Activated CD4-positive, alpha-beta memory T cell treated with anti-CD3 and anti-CD28 coated beads, Interleukin-2, amount 10 ng/mL, durations not matched to agents 7 days and 5 days (primary cell): ENCODE measurements around the gene CEACAM7. TPM values are rescaled to one million over a fixed set of nuclear protein-coding genes. Genes with fewer than 3 reads are reported as not detected.
A peak's percentile ranks its signal among the peaks of the same experiment; 100 is the strongest.

Experiments used
- CTCF ChIA-PET: fragments of 350-600 bp; sonication (Branson Sonifier 250); formaldehyde crosslinking; loops from one replicate; lab custom pipeline; 2021; ENCODE audit warnings: antibody characterized with exemption, inconsistent platforms; lab: Charles Lee
- POLR2A ChIA-PET: fragments of 350-600 bp; sonication (Branson Sonifier 250); formaldehyde crosslinking; loops from one replicate; lab custom pipeline; 2021; ENCODE audit warnings: antibody characterized with exemption; lab: Charles Lee
- DNase-seq: peaks from one replicate; pipeline ENCODE4 v3.0.0-alpha.2; 2020
- H3K27ac Mint-ChIP-seq: one replicate; pipeline ENCODE4 v1.8.0; 2021; ENCODE audit warnings: mild to moderate bottlenecking, mixed read lengths
- H3K27me3 Mint-ChIP-seq: one replicate; pipeline ENCODE4 v1.8.0; 2021; ENCODE audit warnings: mixed read lengths
- H3K36me3 Mint-ChIP-seq: one replicate; pipeline ENCODE4 v1.8.0; 2021; ENCODE audit warnings: low read depth, mixed read lengths
- H3K4me1 Mint-ChIP-seq: one replicate; pipeline ENCODE4 v1.8.0; 2021; ENCODE audit warnings: mixed read lengths
- H3K4me3 Mint-ChIP-seq: one replicate; pipeline ENCODE4 v1.8.0; 2021; ENCODE audit warnings: mild to moderate bottlenecking, mixed read lengths
- H3K9me3 Mint-ChIP-seq: one replicate; pipeline ENCODE4 v1.8.0; 2021; ENCODE audit warnings: mixed read lengths
- total RNA-seq, 2 experiments: library from RNA; stranded (reverse); gene quantifications; one replicate each; pipeline ENCODE4 v1.2.3, GENCODE V29; 2021

Gene CEACAM7
- total RNA-seq, 2 experiments from 2014 or later = not detected

GRCh38 chr19:41698746-41699230, 10.7 kb upstream of the CEACAM7 start:
- no peak for DNase-seq
- H3K36me3 Mint-ChIP-seq = no peaks in the 10 kb centered on the region
- no peaks in the 10 kb centered on the region for H3K4me1 Mint-ChIP-seq
- ChIA-PET CTCF (interaction anchor here (2.0 kb wide), 1 partner anchor 8 kb away, joined by 8 read pairs; no protein-coding TSS in a partner anchor), POLR2A (no interaction called here)
- H3K27ac Mint-ChIP-seq = no peak overlapping the region
- no peak overlapping the region for H3K4me3 Mint-ChIP-seq
- no peaks in the 10 kb centered on the region for H3K9me3 Mint-ChIP-seq
- H3K27me3 Mint-ChIP-seq = no peaks in the 10 kb centered on the region

- H3K4me3 Mint-ChIP-seq = no peak overlapping the region
- no peaks in the 10 kb centered on the region for H3K9me3 Mint-ChIP-seq
- DNase-seq = no peak
- no peak overlapping the region for H3K27ac Mint-ChIP-seq
- H3K27me3 Mint-ChIP-seq = peaks cover 10% of the 10 kb centered on the region
- no peaks in the 10 kb centered on the region for H3K4me1 Mint-ChIP-seq
- ChIA-PET CTCF (interaction anchor here (2.0 kb wide), 1 partner anchor 10 kb away, joined by 8 read pairs; no protein-coding TSS in a partner anchor), POLR2A (no interaction called here)
- H3K36me3 Mint-ChIP-seq = no peaks in the 10 kb centered on the region
These were observed 9.3 kb upstream of the CEACAM7 start for GRCh38 chr19:41697198-41697855.

- no peaks in the 10 kb centered on the region for H3K36me3 Mint-ChIP-seq
- no peak overlapping the region for H3K27ac Mint-ChIP-seq
- H3K27me3 Mint-ChIP-seq = peaks cover 14% of the 10 kb centered on the region
- H3K4me1 Mint-ChIP-seq = no peaks in the 10 kb centered on the region
- no peaks in the 10 kb centered on the region for H3K9me3 Mint-ChIP-seq
- H3K4me3 Mint-ChIP-seq = no peak overlapping the region
- POLR2A ChIA-PET = no interaction called here
- CTCF ChIA-PET = interaction anchor here (0.5 to 1.3 kb wide), 2 partner anchors 57 to 142 kb away, joined by 3 to 4 read pairs; no protein-coding TSS in a partner anchor
- DNase-seq = no peak
These were observed 8.5 kb upstream of the CEACAM7 start for GRCh38 chr19:41696402-41697197.

- peaks cover 21% of the 10 kb centered on the region for H3K27me3 Mint-ChIP-seq
- no peaks in the 10 kb centered on the region for H3K4me1 Mint-ChIP-seq
- no peaks in the 10 kb centered on the region for H3K9me3 Mint-ChIP-seq
- no peak overlapping the region for H3K27ac Mint-ChIP-seq
- no peak for DNase-seq
- CTCF ChIA-PET = interaction anchor here (1.3 kb wide), 1 partner anchor 58 kb away, joined by 3 read pairs; no protein-coding TSS in a partner anchor
- H3K4me3 Mint-ChIP-seq = no peak overlapping the region
- POLR2A ChIA-PET = no interaction called here
- no peaks in the 10 kb centered on the region for H3K36me3 Mint-ChIP-seq
These were observed 7.7 kb upstream of the CEACAM7 start for GRCh38 chr19:41695745-41696144.

GRCh38 chr19:41694831-41695635, 7.0 kb upstream of the CEACAM7 start:
- Mint-ChIP-seq H3K9me3 (no peaks in the 10 kb centered on the region), H3K27me3 (peaks cover 21% of the 10 kb centered on the region), H3K27ac (no peak overlapping the region), H3K4me1 (no peaks in the 10 kb centered on the region), H3K36me3 (no peaks in the 10 kb centered on the region), H3K4me3 (no peak overlapping the region)
- CTCF ChIA-PET = interaction anchor here (1.3 kb wide), 1 partner anchor 58 kb away, joined by 3 read pairs; no protein-coding TSS in a partner anchor
- DNase-seq = no peak
- POLR2A ChIA-PET = no interaction called here

GRCh38 chr19:41694196-41694595, 6.1 kb upstream of the CEACAM7 start:
- DNase-seq = no peak
- CTCF ChIA-PET = no interaction called here
- Mint-ChIP-seq H3K4me1 (no peaks in the 10 kb centered on the region), H3K36me3 (no peaks in the 10 kb centered on the region), H3K4me3 (no peak overlapping the region), H3K27me3 (peaks cover 21% of the 10 kb centered on the region), H3K9me3 (no peaks in the 10 kb centered on the region), H3K27ac (no peak overlapping the region)
- POLR2A ChIA-PET = no interaction called here

GRCh38 chr19:41691268-41691970, 3.3 kb upstream of the CEACAM7 start:
- no peak overlapping the region for H3K27ac Mint-ChIP-seq
- no peaks in the 10 kb centered on the region for H3K4me1 Mint-ChIP-seq
- no peaks in the 10 kb centered on the region for H3K9me3 Mint-ChIP-seq
- peak; percentile 31 for DNase-seq
- ChIA-PET CTCF (interaction anchor here (0.8 to 2.8 kb wide), 5 partner anchors 10 to 360 kb away, joined by 3 to 21 read pairs (median 4); no protein-coding TSS in a partner anchor), POLR2A (no interaction called here)
- H3K27me3 Mint-ChIP-seq = peaks cover 21% of the 10 kb centered on the region
- H3K36me3 Mint-ChIP-seq = no peaks in the 10 kb centered on the region
- H3K4me3 Mint-ChIP-seq = no peak overlapping the region

DNA sequence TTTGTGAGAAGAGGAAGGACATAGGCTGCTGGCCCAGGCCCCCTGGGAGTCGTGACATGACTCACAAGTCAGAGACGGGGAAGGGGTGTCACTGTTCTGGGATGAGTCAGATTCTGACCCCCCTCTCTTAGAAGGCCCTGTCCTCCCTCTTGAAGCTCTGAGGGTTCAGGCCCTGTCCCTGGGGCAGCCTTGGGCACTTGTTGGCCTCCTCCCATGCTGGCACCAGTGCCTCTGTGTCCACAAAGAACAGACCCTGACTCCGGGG, 2.7 kb upstream of the CEACAM7 start:
- no peak for DNase-seq
- Mint-ChIP-seq H3K27me3 (peaks cover 21% of the 10 kb centered on the region), H3K9me3 (no peaks in the 10 kb centered on the region), H3K36me3 (no peaks in the 10 kb centered on the region), H3K4me1 (no peaks in the 10 kb centered on the region), H3K4me3 (no peak overlapping the region), H3K27ac (no peak overlapping the region)
- ChIA-PET CTCF (interaction anchor here (0.8 to 2.8 kb wide), 5 partner anchors 11 to 361 kb away, joined by 3 to 21 read pairs (median 4); no protein-coding TSS in a partner anchor), POLR2A (no interaction called here)

GRCh38 chr19:41689993-41690800, 2.1 kb upstream of the CEACAM7 start:
- H3K27me3 Mint-ChIP-seq = peaks cover 21% of the 10 kb centered on the region
- no peaks in the 10 kb centered on the region for H3K4me1 Mint-ChIP-seq
- H3K9me3 Mint-ChIP-seq = no peaks in the 10 kb centered on the region
- ChIA-PET POLR2A (no interaction called here), CTCF (interaction anchor here (1.3 to 2.8 kb wide), 4 partner anchors 11 to 49 kb away, joined by 4 to 21 read pairs (median 9); no protein-coding TSS in a partner anchor)
- DNase-seq = no peak
- no peaks in the 10 kb centered on the region for H3K36me3 Mint-ChIP-seq
- H3K4me3 Mint-ChIP-seq = no peak overlapping the region
- H3K27ac Mint-ChIP-seq = no peak overlapping the region

DNA sequence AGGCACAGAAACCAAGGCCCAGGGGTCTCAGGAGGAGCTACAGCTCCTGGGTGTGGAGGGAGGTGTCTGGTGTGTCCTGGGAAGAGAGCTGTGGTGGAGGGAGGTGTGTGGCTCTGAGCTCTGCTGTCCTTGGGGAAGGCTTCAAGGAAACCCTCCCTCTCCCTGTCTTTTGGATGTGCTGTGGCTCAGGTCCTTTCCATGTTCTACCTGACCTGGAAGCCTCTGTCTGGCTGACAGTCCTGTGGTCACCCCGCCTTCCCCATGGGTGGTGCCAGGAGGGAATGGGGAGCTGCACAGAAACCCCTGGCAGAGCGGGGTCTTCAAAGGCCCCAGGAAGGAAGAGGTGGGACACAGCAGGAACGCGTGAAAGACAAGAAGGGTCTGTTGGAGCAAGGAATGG, 617 bp upstream of the CEACAM7 start:
- no peaks in the 10 kb centered on the region for H3K4me1 Mint-ChIP-seq
- ChIA-PET CTCF (interaction anchor here (1.3 kb wide), 1 partner anchor 47 kb away, joined by 7 read pairs; no protein-coding TSS in a partner anchor), POLR2A (no interaction called here)
- H3K36me3 Mint-ChIP-seq = no peaks in the 10 kb centered on the region
- no peak overlapping the region for H3K27ac Mint-ChIP-seq
- peaks cover 24% of the 10 kb centered on the region for H3K27me3 Mint-ChIP-seq
- no peaks in the 10 kb centered on the region for H3K9me3 Mint-ChIP-seq
- no peak for DNase-seq
- no peak overlapping the region for H3K4me3 Mint-ChIP-seq

- H3K9me3 Mint-ChIP-seq = no peaks in the 10 kb centered on the region
- CTCF ChIA-PET = no interaction called here
- no peak overlapping the region for H3K27ac Mint-ChIP-seq
- no peak for DNase-seq
- no peak overlapping the region for H3K4me3 Mint-ChIP-seq
- no peaks in the 10 kb centered on the region for H3K36me3 Mint-ChIP-seq
- POLR2A ChIA-PET = no interaction called here
- H3K27me3 Mint-ChIP-seq = peaks cover 14% of the 10 kb centered on the region
- H3K4me1 Mint-ChIP-seq = no peaks in the 10 kb centered on the region
These were observed 651 bp downstream of the CEACAM7 start for GRCh38 chr19:41687419-41687818.
